Measurements from ENCODE around the gene SRP9.
A peak's percentile ranks its signal among the peaks of the same experiment; 100 is the strongest.
"Not testable (repeated sequence)": the region's sequence is repeated elsewhere in the genome, so short reads cannot be mapped to it uniquely, and the experiment has no call there.

The SRP9 gene

GRCh38 chr1:225817611-225818061, 40.0 kb downstream of the SRP9 start:
- peak; percentile 85 for DNase-seq

GRCh38 chr1:225818229-225818628, 40.6 kb downstream of the SRP9 start:
- DNase-seq, result no peak

- DNase-seq, result no peak
Measured at GRCh38 chr1:225819346-225820192, 41.9 kb downstream of the SRP9 start.

DNA sequence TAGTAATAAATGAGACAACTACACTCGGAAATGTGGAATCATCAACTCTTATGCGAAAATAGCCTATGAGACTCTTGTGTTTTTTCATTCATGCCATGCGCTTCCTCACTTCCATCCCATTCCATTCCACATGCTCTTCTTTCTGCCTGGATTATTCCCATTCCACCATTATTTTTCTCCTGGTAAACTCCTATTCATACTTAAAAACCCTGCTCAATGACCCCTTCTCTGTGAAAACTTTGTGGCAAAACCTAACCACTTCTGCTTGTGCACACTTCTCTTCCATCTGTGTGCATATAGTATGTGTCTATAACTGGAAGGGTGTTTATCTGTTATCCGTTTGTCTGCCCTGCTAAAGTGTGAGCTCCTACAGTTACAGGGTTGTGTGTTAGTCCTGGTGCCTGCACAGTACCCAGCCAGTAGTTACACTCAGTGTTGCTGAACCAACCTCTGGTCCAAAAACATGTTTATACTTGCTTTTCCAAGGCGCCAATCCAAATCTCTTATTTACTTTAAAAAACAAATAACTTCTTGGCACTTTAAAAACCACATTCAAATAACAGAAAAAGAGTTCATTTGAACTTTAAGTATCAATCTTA, 43.0 kb downstream of the SRP9 start:
- DNase-seq, result no peak

DNA sequence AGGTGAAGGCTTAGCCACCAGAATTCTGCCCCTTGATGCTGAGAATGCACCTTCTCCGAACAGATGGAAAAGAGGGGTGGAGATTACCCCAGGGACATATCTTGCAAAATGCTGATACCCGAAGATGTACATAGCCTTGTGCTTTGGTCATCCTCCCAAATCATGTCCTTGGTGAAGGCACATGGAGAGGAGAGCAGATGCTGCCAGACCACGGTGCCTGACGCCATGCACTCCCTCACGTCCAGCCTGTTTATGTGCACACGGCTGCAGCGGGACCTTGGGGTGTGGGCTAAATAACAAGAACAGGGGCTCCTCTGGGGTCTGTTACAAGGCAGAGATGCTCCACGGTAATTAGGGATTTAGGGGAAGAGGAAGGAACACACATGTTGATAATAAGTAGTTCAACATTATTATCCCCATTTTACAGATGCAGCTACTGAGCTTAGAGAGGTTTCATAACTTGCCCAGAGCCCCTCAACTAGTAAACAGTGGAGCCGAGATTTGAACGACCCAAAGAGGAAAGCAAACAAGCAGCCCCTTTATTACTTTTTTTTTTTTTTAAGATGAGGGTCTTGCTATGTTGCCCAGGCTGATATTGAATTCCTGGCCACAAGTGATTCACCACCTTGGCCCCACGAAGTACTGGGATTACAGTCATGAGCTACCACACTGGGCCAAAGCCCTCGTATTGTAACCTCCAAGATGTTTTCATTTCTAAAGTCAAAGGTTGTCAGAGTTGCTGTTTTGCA, 45.2 kb downstream of the SRP9 start:
- no peak for DNase-seq

- DNase-seq, result no peak
Measured at GRCh38 chr1:225823811-225824261, 46.2 kb downstream of the SRP9 start.

DNA sequence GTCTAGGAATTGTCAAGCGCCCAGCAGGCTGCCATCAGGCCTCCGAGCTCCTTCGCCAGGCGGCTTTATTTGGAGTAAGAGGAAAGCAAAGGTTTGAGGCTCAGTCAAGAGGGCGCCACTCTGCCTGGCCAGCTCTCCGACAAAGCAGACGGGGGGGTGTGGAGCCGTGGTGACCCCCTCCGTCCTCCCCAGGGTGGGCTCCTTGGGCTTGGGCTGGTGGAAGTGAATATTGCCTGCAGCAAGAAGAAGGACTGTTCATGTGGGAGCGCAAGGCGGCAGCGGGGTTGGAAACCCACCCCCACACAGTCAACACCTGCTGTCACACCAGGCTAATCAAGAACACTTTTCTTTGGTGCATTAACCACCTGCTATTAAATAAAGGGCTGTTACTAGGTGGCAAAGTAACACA, 46.9 kb downstream of the SRP9 start:
- DNase-seq, result no peak

- DNase-seq, result peak; percentile 56
Measured at GRCh38 chr1:225825078-225825477, 47.5 kb downstream of the SRP9 start.

GRCh38 chr1:225825607-225826007, 48.0 kb downstream of the SRP9 start:
- no peak for DNase-seq

DNA sequence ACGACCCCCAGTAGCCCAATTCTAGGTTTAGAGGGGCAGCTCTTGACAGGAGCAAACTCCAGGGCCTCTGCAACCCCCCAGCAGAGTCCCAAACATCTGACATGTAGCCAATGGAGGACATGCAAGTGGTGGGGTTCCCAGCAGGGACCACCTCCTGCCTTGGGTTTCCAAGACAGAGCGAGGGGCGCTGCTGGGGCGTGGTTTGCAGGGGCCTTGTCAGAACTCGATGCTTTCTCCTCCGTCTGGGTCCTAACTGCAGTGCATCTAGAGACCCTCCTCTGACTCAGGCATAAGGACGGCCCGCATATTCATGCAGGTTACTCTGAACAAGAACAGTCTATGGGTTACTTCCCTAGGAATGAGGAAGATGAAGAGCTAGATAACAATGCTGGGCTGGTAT, 49.5 kb downstream of the SRP9 start:
- no peak for DNase-seq

- no peak for DNase-seq
Measured at GRCh38 chr1:225828706-225829345, 51.2 kb downstream of the SRP9 start.

- DNase-seq, result no peak
Measured at GRCh38 chr1:225830841-225831240, 53.2 kb downstream of the SRP9 start.

- no peak for DNase-seq
Measured at GRCh38 chr1:225834417-225835329, 57.0 kb downstream of the SRP9 start.

DNA sequence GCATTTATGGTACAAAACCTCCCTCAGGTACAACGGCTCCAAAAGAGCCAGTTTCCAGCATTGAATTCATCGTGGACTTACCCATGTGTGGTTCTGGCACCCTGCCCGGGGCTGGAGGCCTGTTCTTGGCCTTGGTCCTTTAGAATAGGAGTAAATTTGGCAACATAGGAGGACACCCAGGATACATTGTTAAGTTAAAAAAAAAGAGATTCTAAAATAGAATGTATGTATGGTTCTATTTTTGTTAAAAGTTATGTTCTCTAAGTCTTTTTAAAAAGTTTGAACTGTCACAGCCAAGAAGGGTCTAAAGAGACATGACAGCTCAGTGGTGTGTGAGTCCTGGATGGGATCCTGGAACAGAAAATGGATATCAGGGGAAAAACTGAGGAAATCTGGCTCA, 58.2 kb downstream of the SRP9 start:
- no peak for DNase-seq

- not testable (repeated sequence) for DNase-seq
Measured at GRCh38 chr1:225836296-225836695, 58.7 kb downstream of the SRP9 start.

GRCh38 chr1:225838793-225839192, 61.2 kb downstream of the SRP9 start:
- DNase-seq, result no peak
